NCI-H510A (cell line): ENCODE measurements around the gene SLC51A.
"Not testable (repeated sequence)": the region's sequence is repeated elsewhere in the genome, so short reads cannot be mapped to it uniquely, and the experiment has no call there.

ENCODE experiments used
- DNase-seq: peaks from one replicate; lab custom pipeline; 2025; lab: John Stamatoyannopoulos, UW

SLC51A gene

DNA sequence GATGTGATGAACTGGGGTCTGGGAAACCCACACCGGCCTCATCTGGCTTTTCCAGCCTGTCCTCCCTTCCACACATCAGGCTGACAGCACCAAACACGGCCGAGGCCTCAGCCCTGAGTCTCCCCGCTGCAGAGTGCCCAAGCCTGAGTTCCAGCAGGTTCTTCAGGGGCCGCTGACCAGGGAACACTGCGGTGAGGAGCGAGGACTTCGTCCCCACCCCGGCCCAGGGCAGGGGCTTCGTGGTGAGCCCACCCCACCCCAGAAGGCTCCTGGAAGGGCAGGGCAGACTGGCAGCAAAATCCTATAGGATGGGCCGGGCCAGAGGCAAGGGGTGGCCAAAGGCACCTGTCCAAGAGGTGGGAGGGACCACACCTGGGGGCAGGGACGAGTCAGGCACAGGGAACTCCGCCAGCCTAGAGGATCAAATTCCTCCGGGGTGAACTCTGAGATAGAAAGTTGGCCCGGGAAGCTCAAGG, at the start of gene SLC51A:
SLC51A (plus strand) TSS at position 446 of the 476 bp plus-strand sequence. CDS start 179 bp downstream, outside the sequence.
- DNase-seq: no peak

DNA sequence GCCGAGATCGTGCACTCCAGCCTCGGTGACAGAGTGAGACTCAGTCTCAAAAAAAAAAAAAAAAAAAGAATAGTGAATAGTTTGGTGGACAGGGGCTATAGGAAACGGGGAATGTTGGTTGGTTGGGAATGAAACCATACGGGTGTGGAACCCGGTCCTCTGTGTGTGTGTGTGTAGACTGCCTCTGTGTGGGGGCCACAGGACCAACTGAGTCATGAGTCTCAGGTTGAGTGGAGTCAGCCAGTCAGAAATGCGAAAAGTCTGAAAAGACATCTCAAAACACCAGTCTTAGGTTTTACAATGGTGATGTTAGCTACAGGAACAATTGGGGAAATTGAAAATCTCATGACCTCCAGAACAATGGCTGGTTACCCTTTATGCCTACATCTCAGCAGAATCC, 49.6 kb upstream of the SLC51A start:
- DNase-seq: no peak

DNA sequence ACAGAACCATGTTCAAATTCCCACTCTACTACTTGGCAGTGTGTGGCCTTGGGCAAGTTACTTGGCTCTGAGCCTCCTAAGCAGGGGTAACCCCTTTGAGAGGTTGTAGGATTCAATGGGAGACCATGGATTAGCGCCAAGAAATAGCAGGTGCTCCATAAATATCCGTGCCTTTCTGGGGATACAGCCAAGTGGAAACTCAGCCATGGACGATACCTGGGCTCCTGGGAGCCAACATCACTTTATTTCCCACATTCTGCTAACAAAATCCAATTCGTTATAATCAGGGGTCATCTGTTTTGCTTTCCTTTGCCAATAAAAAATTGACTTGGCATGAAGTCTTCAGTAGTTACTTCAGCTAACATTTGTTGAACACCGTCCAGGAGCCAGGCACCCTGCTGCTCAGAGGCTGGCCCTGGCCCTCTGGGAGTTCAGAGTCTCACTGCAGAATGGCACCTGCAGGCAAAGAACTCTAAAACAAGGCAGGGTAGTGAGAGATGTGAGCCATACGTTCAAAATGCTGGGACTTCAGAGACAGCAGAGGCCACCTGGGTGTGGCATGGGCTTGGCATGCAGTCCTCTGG, 47.4 kb upstream of the SLC51A start:
- no peak for DNase-seq

DNA sequence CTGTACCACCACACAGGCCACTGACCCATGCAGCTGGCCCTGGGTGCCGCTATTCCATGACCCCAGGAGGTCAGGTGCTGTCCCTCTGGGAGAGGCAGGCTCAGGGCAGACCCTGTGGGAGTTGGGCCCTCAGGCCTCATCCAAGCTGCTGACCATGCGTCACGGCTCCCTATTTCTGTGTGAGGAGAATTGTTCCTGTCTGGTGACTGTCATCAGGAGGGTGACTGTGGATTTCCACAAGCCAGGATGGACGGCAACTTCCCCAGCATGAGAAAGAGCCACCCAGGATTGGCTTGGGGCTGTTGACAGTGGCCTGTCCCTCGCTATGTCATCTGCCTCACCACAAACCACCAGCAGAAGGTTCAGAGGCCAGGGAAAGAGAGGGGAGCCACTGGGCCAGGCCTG, 46.5 kb upstream of the SLC51A start:
- no peak for DNase-seq

DNA sequence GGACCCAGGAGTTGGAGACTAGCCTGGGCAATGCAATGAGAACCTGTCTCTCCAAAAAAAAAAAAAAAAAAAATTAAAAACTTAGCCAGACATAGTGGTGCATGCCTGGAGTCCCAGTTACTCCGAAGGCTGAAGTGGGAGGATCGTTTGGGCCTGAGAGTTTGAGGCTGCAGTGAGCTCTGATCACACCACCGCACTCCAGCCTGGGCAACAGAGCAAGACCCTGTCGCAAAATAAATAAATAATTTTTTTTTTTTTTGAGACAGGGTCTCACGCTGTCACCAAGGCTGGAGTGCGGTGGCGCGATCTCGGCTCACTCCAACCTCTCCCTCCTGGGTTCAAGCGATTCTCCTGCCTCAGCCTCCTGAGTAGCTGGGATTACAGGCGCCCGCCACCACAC, 46.0 kb upstream of the SLC51A start:
- DNase-seq: not testable (repeated sequence)

DNA sequence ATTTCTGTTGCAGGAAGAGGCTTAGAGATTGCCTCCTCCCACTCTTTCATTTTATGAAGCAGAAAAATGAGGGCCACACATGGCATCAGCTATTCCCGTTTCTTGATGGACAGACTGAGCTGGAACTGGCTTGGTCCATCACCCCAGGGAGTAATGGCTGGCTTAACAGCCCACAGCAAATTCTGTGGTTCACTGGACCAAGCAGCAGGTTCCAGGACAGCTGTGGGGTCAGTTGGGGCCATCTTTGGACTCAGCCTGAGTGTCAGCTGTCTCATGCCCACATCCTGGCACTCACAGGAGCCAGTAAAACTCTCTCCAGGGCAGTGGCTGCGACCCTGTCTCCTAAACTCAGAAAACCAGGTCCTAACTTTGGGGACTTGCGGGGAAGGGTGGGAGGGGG, 41.7 kb upstream of the SLC51A start:
- no peak for DNase-seq

DNA sequence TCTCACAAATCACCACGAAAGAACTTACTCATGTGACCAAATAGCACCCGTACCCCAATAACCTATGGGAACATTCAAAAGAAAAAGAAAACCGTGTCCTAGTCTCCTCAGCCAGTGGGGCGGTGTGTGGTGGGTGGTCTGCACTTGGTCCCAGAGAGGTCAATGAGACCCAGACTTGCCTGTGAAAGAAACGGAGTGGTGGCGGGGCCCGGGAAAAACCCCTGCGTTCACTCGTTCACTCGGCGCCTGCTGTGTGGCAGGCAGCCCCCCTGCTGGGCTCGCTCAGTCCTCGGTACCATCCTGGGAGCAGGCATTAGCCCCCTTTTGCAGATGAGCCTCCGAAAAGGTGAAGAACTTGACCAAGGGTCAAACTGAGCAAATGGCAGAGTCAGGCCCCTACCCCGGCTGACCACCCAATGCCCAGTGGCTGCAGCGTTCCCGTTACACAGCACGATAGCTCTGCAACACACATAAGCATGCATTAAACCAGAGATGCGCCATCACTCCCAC, 41.2 kb upstream of the SLC51A start:
- DNase-seq: no peak

DNA sequence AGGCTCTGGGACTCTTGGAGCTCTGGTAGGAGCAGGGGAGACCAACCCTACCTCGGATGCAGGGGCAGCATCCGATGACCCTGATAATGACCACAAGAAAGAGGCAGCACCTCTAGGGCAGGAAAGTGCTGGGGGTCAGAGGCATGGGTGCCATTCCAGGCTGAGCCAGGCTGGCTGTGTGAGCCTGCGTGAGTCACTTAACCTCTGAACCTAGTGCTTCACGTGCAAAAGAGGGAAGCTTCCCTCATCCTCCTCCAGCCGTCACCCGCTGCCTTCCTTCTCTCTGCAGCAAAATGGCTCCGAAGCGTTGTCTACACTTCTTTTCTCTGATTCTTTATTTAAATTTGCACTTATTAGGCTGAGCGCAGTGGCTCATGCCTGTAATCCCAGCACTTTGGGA, 40.6 kb upstream of the SLC51A start:
- DNase-seq: no peak

DNA sequence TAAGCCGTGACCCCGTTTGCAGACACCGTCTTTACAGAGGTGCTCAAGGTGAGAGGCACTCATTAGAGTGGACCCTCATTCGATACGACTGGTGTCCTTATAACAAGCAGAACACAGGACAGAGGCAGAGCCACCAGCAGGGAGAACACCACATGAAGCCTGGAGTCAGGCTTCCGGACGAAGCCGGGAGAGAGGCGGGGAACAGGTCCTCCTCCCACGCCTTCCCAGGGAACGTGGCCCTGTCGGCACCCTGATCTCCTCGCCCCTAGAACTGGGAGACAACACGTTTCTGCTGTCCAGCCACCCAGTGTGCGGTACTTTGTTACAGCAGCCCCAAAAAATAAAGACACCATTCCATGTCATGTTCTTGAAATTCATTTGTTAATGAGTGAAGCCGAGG, 38.8 kb upstream of the SLC51A start:
- DNase-seq: no peak

DNA sequence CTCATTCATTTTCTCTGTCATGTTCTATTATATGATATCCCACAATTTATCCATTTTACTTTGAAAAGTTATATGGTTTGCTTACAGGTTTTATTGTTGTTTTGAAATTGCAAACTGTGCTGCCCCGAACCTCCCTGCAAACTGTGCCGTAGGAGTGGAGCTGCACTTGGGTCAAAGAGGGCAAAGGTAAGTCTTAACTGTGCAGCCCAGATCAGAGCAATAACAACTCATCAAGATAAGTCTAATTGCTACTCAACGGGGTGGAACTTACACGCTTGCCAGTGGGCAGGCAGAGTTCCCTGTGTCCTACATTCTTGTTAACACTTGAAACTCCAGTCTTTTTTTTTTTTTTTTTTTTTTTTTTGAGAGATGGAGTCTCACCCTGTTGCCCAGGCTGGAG, 38.4 kb upstream of the SLC51A start:
- DNase-seq: no peak

DNA sequence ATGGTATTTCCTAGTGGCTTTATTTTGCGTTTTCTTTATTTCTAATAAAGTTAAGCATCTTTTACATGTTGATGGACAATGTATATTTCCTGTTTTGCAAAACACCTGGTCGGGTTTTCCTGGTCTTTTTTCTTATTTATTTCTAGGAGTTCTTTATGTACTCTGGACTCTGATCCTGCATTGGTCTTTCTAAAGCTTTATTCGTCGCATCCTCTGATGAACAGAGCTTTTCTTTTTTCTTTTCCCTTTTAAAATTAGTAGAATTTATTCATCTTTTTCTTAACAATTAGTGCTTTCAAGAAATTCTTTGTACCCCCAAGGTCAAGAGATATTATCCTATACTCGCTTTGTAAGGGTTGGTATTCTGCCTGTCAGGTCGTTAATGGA, 37.3 kb upstream of the SLC51A start:
- DNase-seq: no peak

DNA sequence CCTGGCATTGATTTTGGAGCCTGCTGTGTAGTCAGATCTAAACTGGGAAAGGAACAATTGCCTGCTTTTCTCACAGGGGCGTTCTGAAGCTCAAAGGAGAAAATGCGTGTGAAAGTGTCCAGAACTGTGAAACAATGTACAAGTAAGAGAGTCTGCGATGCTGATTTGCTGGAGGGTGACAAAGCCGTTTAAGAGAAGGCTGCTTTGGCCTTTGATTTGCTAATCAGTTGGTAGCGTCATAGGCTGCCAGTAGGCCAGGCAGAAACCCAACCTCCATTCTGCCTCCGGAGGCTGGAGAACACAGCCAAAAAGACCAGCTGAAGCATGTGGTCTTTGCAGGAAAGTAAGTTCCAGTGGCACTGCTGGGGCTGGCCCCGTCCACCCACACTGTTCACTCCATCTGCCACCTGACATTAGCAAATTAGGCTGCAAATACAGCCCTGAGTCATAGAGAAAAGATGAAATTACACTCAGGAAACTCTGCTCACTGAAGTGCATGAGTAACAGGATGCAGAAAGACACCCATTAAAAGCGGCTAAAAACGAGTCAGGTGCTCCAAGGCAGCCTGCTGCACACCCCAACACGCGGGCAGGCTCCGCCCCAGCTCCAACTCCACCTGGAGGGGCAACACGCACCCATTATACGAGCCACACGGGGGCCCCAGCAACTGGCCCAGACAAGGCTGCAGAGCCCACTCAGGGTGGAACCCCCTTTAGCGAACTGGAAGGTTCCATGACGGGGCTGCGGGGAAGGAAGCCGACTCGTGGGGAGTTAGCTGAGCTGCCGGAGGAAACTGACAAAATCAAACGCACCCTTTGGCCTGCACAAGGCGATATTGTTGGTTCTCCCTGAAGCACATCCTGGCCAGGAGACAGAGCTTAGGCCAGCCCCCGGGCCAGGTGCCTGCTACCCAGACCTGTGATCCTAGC, 36.7 kb upstream of the SLC51A start:
- DNase-seq: no peak

DNA sequence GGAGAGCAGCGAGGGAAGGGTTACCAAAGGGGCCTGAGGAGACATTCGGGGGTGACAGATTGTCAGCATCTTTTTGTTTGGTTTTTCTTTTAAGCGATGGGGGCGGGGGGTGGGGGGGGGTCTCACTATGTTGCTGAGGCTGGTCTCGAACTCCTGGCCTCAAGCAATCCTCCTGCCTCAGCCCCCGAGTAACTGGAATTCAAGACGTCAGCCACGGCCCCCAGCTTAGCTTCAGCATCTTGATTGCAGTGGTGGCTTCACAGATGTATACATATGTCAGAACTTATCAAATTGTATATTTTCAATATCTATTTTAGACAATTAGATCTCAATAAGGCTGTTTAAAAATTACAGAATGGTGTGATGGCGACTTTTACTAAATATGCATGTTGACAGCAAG, 36.0 kb upstream of the SLC51A start:
- DNase-seq: no peak

DNA sequence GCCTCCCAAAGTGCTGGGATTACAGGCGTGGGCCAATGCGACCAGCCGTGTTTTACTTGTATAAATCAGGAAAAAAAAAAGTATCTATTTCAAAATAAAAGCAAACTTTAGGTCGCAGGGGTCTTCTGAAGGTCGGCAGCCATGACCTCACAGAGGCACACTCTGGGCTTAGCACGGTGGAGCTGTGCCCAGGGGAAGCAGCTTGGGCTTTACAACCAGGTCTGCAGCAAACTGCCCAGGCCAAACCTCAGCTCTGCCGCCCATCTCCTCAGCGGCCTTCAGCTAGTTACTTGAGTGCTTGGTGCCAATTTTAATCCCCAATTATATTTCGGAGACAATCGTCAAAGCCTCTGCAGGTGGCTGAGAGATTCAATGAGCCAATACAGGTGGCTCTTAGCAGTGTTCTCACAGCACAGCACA, 35.2 kb upstream of the SLC51A start:
- no peak for DNase-seq

DNA sequence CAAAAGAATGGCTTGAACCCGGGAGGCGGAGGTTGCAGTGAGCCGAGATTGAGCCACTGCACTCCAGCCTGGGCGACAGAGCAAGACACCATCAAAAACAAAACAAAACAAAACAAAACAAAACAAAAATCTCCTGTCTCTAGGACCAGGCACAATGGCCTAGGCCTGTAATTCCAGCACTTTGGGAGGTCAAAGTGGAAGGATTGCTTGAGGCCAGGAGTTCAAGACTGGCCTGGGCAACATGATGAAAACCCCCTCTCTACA, 32.2 kb upstream of the SLC51A start:
- not testable (repeated sequence) for DNase-seq

DNA sequence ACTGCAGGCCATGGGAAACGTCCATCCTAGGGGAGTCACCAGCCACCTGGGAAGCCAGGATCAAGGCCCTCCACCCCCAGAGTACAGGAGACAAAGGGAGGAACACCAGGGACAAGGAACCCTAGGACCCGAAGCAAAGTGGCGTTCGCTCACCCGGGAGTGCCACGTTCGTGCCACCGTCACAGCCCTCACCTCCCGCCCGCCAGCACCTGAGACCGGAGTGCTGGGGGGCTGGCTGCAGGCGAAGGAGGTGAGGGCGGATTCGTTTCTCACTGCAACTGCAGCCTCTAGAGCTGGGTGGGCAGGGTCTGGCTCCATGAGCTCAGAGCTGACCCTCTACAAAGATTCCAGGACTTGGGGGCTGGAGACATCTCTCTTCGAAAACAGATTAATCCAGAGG, 31.5 kb upstream of the SLC51A start:
- DNase-seq: no peak

DNA sequence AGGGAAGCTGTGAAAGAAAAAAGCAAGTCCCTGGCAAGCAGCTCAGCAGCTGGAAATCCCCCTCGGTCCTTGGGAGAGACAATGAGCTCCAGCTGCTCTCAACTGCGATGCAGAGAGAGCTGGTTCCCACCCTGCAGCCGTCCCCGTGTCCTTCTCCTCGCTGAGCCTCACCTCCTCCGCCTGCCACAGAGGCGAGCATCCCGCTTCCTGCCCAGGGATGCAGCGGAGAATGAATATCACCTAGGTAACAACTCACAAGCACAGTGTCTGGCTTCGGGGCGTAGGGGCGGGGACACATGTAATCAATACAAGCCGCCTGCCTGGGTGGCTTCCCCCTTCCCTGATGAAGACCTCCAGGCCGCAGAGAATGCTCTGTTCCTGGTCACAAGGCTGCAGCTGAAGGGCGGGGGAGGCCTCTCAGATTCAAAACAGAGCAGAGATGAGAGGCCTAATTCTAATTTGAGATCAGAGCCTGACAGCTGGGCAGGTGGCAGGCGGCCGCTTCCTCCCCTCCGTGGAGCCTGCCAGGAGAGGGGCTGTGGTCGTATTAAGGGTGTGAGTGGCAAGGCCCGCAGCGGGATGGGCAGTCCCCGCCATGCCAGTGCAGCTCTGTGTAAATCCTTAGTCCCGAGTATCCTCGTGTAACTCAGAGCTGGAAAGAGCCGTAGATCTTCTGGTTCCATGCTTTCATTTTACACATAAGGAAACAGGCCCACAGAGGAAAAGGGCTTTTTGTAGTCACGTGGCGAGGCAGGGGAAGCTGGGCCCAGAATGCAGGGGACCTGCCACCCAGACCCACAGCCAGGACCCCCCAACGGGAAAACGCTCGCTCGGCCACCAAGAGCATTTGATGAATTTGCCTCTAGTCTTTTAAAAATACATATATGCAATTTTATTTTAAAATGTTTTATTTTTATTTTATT, 29.4 kb upstream of the SLC51A start:
- DNase-seq: no peak

DNA sequence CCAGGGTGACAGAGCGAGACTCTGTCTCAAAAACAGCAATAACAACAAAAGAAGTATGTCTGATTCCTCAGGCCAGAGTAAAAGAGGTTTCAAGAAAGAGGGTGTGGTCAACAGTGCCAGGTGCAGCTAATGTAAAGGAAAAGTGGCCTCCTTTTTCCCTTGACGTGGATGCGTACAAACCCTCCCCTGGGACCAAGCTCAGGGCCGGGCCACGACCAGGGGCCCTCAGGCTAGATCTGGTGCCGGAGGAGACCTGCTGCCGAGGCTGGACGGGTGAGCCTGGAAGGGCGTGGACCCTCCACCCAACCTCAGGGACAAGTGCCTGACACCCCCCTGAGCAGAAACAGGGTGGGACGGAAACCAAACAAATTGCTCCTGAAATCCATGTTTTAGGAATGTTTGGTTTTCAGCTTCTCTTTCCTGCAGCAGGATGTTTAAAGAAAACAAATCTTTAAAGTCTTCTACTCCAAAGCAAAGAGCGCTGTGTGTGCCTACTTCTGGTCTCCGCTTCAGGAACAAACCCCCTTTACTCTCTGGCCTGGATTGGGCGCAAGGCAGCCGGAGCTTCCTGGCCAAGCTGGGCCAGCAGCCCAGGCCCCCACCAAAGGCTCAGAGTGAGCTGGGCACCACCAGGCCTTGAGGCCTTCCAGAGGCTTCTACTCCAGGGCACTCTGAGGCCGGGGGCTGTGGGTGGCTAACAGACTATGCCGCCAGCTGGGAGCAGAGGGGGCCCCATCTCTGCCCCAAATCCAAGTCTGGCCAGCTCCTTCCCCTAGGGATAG, 26.6 kb upstream of the SLC51A start:
- no peak for DNase-seq

DNA sequence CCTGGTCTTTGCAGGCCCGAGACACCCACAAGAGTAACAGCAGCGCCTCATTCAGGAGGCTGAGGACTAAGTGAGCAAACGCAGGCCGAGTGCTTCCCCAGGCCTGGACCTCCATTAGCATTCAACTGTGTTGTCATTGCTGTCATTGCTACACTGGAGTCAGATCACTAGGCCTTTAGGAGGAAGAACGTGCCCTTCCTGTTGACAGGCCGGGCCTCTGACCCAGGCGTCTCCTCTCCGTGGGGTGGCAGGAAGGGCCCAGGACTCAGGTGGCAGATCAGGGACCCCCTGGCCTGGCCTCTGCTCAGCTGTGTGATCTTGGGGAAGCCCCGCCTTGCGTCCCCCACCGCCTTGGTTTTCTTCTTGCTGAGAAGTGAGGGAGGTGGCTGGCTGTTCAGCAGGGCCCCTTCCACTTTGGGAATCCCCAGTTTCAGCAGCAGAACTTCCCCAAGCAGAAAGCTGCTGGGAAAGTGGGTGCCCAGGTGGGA, 24.3 kb upstream of the SLC51A start:
- DNase-seq: no peak

DNA sequence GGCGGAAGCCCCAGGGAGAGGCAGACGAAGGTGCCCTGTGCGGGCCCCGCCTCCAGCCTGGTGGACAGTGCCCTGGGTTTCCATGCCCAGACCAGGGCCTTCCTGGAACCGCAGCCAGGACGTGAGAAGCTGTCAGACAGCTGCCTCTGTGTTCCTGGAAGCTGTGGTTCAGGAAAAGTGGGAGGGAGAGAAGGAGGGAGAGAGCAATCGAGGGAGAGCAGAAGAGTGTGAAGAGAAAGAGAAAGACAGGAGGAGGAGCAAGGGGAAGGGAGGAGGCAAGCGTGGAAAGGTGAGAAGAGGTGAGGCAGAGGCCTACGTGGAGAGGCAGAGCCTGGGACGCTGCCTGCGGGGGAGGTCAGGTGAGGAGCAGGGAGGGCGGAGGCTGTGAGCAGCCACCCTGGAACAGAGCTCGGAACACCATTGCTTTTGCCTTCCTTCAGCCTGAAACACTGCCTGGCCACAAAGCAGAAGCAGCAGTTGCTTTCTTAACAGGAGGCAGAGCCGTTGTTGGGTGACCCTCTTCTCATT, 23.7 kb upstream of the SLC51A start:
- no peak for DNase-seq

DNA sequence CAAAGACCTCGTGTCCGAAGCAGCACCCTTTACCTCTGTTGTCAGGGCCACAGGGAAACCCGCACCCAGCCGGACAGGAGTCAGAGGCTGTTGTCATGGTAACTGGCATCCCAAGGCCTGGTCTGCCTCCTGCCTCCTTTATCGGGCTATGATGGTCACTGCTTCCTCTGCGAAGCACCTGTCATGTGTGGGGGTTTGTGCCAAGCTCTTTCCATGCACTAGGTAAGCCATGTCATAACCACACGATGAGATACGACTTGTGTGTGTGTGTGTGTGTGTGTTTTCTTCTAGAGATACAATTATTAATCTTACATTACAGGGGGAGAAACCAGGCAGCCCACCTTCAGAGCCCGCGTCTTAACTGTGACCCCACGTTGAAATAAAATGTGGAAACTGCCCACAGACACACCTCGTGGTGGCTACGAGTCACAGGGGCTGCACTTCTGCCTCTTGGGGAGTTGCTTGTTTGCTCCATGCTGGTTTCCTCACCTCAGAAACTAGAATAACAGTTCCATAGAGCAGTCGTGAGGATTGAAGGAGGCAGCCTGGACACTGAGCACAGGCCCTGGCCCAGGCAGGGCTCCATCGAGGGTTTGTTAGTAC, 23.1 kb upstream of the SLC51A start:
- no peak for DNase-seq
